ENCODE data around the gene SMYD3.

- TF ChIP-seq CTCF (IDR thresholded peaks at IDR 0.05) (no peak), POLR2A (IDR thresholded peaks at IDR 0.05) (no peak), EP300 (IDR thresholded peaks at IDR 0.05) (no peak)
These were observed 46.7 kb downstream of the SMYD3 start for GRCh38 chr1:246460406-246460805.
